WTC11 (cell line): ENCODE measurements around the gene LEF1. TPM values are rescaled to one million over a fixed set of nuclear protein-coding genes. Genes with fewer than 3 reads are reported as not detected.

Source experiments
- ATAC-seq: fragments of 200-7000 bp; cut with Tn5 transposase; 2 replicates; pipeline ENCODE4 v1.10.0; 2021; ENCODE audit warnings: mild to moderate bottlenecking, moderate library complexity
- CTCF ChIA-PET: fragments of 300-600 bp; sonication (Branson Sonifier 250); formaldehyde crosslinking; loops from one replicate; lab custom pipeline; 2021; ENCODE audit warnings: antibody characterized with exemption; lab: Charles Lee
- POLR2A ChIA-PET: fragments of 350-600 bp; sonication (Branson Sonifier 250); formaldehyde crosslinking; loops from one replicate; lab custom pipeline; 2021; ENCODE audit warnings: antibody characterized with exemption; lab: Charles Lee
- DNase-seq: peaks from one replicate; pipeline ENCODE4 v3.0.0; 2021; ENCODE audit warnings: low spot score
- H3K27ac Mint-ChIP-seq: 2 replicates; pipeline ENCODE4 v1.8.0; 2021; ENCODE audit warnings: mixed read lengths
- H3K27me3 Mint-ChIP-seq: 2 replicates; pipeline ENCODE4 v1.8.0; 2021; ENCODE audit warnings: low read depth, mild to moderate bottlenecking, moderate library complexity, mixed read lengths
- H3K36me3 Mint-ChIP-seq: 2 replicates; pipeline ENCODE4 v1.8.0; 2021; ENCODE audit warnings: mixed read lengths
- H3K4me1 Mint-ChIP-seq: 2 replicates; pipeline ENCODE4 v1.8.0; 2022; ENCODE audit warnings: mixed read lengths
- H3K4me3 Mint-ChIP-seq: 2 replicates; pipeline ENCODE4 v1.8.0; 2021; ENCODE audit warnings: mild to moderate bottlenecking, moderate library complexity, mixed read lengths
- H3K9me3 Mint-ChIP-seq: 2 replicates; pipeline ENCODE4 v1.8.0; 2021; ENCODE audit warnings: mixed read lengths
- ATF6 ChIP-seq: sonication (generic); formaldehyde crosslinking; IDR thresholded peaks from 2 replicates; pipeline ENCODE4 v1.8.1; 2023; ENCODE audit warnings: mild to moderate bottlenecking, missing genetic modification reagents
- ESRRA ChIP-seq: sonication (generic); formaldehyde crosslinking; IDR thresholded peaks from 2 replicates; pipeline ENCODE4 v1.8.1; 2022; ENCODE audit warnings: mild to moderate bottlenecking, missing genetic modification reagents, borderline replicate concordance
- GRHL2 ChIP-seq: fragments of 250-450 bp; sonication (Bioruptor Pico); IDR thresholded peaks from 2 replicates; pipeline ENCODE4 v1.8.0; 2022; ENCODE audit warnings: mild to moderate bottlenecking, moderate library complexity; ENCODE audit not compliant: insufficient replicate concordance, severe bottlenecking
- HMGA2 ChIP-seq: fragments of 250-450 bp; sonication (Bioruptor Pico); IDR thresholded peaks from 2 replicates; pipeline ENCODE4 v1.4.0; 2021; ENCODE audit warnings: mild to moderate bottlenecking, moderate library complexity
- HMGXB4 ChIP-seq: sonication (generic); formaldehyde crosslinking; IDR thresholded peaks from 2 replicates; pipeline ENCODE4 v1.8.1; 2023; ENCODE audit warnings: mild to moderate bottlenecking, moderate library complexity, missing genetic modification reagents
- IRF2 ChIP-seq: sonication (generic); formaldehyde crosslinking; IDR thresholded peaks from 2 replicates; pipeline ENCODE4 v1.8.0; 2022; ENCODE audit warnings: low read depth, missing genetic modification reagents, borderline replicate concordance
- JAZF1 ChIP-seq: fragments of 250-450 bp; sonication (Bioruptor Pico); IDR thresholded peaks from 2 replicates; pipeline ENCODE4 v1.9.0; 2021; ENCODE audit warnings: moderate library complexity, mild to moderate bottlenecking, inconsistent platforms
- NR1H2 ChIP-seq: sonication (generic); formaldehyde crosslinking; IDR thresholded peaks from 2 replicates; pipeline ENCODE4 v1.9.0; 2021; ENCODE audit warnings: mild to moderate bottlenecking, moderate library complexity, missing genetic modification reagents
- SMAD3 ChIP-seq: sonication (generic); formaldehyde crosslinking; IDR thresholded peaks from 2 replicates; pipeline ENCODE4 v1.8.0; 2022; ENCODE audit warnings: missing genetic modification reagents, mild to moderate bottlenecking, borderline replicate concordance
- ZBTB21 ChIP-seq: sonication (generic); formaldehyde crosslinking; IDR thresholded peaks from 2 replicates; pipeline ENCODE4 v1.8.1; 2023; ENCODE audit warnings: mild to moderate bottlenecking, missing genetic modification reagents, borderline replicate concordance
- ZNF219 ChIP-seq: sonication (generic); formaldehyde crosslinking; IDR thresholded peaks from 2 replicates; pipeline ENCODE4 v1.8.0; 2023; ENCODE audit warnings: missing genetic modification reagents, mild to moderate bottlenecking, borderline replicate concordance
- total RNA-seq: library from RNA; stranded (reverse); gene quantifications from 3 replicates; pipeline ENCODE4 v1.2.3, GENCODE V29; 2021
- TF ChIP-seq, protein P1 (sequence below): fragments of 200-600 bp; IDR thresholded peaks from 2 replicates; pipeline ENCODE4 v1.8.0; 2022; ENCODE audit warnings: antibody characterized with exemption
- TF ChIP-seq, protein P2 (sequence below): sonication (generic); formaldehyde crosslinking; IDR thresholded peaks from 2 replicates; pipeline ENCODE4 v1.8.1; 2023; ENCODE audit warnings: mild to moderate bottlenecking, missing genetic modification reagents, borderline replicate concordance
- TF ChIP-seq, protein P3 (sequence below): sonication (generic); formaldehyde crosslinking; IDR thresholded peaks from 2 replicates; pipeline ENCODE4 v1.8.0; 2022; ENCODE audit warnings: mild to moderate bottlenecking, missing genetic modification reagents

The LEF1 gene
- total RNA-seq, 1 experiment from 2014 or later, result 1.3 TPM

DNA sequence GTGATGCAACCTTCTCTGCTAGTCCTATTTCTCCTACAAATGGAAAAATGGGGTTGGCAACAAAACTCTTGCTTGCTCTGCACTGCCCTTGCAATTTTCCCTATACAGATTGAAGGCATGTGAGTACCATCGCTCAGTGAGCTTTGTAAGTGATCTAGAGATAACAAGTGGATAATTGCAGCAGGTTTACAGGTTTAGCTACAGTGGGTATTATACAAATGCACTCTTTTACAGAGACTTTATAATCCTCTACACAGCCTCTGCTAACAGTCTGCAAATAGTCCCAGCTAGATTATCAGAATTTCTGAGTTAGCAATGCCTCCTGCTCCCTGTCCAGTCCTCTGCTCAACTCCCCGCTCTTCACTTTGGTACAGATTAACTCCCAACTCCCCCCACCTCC, 11.1 kb downstream of the LEF1 start:
- Mint-ChIP-seq H3K27me3 (peaks cover 66% of the 10 kb centered on the region), H3K4me1 (peaks cover 27% of the 10 kb centered on the region), H3K27ac (no peak overlapping the region), H3K9me3 (no peaks in the 10 kb centered on the region), H3K36me3 (no peaks in the 10 kb centered on the region), H3K4me3 (no peak overlapping the region)
- ATAC-seq (no peak), DNase-seq (no peak)
- ChIA-PET POLR2A (interaction anchor here (0.6 kb wide), 1 partner anchor 79 kb away, joined by 3 read pairs; no protein-coding TSS in a partner anchor), CTCF (no interaction called here)
- TF ChIP-seq IRF2 (CRISPR knock-in tag), result no peak
- TF ChIP-seq ZBTB21, result no peak
- no peak for TF ChIP-seq ATF6 (CRISPR knock-in tag)
- TF ChIP-seq, all 79 proteins: peak for 0

DNA sequence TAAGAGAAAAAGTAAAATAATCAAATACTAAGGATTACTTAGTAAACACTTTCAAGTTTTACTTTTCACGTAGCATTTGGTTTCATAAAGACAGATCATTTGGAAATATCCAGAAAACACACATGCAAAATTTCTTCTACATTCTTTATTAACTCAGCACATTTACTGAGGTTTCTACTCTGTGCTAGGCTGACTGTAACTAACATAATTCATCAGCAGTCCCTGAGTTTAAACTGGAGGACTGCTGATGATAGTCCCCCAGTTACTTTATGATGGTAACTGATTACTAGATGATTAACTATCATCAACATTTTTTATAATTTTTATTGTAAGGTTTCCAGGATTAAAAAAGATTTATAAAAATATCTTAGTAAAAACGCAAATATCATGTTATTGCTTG, 12.3 kb downstream of the LEF1 start:
- no peaks in the 10 kb centered on the region for H3K9me3 Mint-ChIP-seq
- DNase-seq, result no peak
- CTCF ChIA-PET, result interaction anchor here (0.6 kb wide), 1 partner anchor 343 kb away, joined by 4 read pairs; no protein-coding TSS in a partner anchor

GRCh38 chr4:108155373-108155772, 13.4 kb downstream of the LEF1 start:
- POLR2A ChIA-PET, result interaction anchor here (1.7 kb wide), 1 partner anchor 13 kb away, joined by 5 read pairs; the partner anchor contains the start of gene LEF1
- H3K4me1 Mint-ChIP-seq, result peaks cover 16% of the 10 kb centered on the region
- no peak overlapping the region for H3K27ac Mint-ChIP-seq
- H3K27me3 Mint-ChIP-seq, result peaks cover 51% of the 10 kb centered on the region
- CTCF ChIA-PET, result interaction anchor here (0.6 to 1.5 kb wide), 9 partner anchors 11 to 417 kb away, joined by 3 to 6 read pairs (median 3); partner anchors contain the start of gene LEF1
- no peak for TF ChIP-seq SMAD3 (CRISPR knock-in tag)
- no peak overlapping the region for H3K4me3 Mint-ChIP-seq
- no peaks in the 10 kb centered on the region for H3K36me3 Mint-ChIP-seq
- DNase-seq (peak; percentile 55), ATAC-seq (peak; percentile 98)
- H3K9me3 Mint-ChIP-seq, result no peaks in the 10 kb centered on the region

More for the DNA sequence above, 12.3 kb downstream of the LEF1 start:
- TF ChIP-seq HMGXB4 (no peak), ESRRA (no peak), HMGA2 (CRISPR knock-in tag) (no peak), NR1H2 (CRISPR knock-in tag) (no peak)
- TF ChIP-seq, protein P1, sequence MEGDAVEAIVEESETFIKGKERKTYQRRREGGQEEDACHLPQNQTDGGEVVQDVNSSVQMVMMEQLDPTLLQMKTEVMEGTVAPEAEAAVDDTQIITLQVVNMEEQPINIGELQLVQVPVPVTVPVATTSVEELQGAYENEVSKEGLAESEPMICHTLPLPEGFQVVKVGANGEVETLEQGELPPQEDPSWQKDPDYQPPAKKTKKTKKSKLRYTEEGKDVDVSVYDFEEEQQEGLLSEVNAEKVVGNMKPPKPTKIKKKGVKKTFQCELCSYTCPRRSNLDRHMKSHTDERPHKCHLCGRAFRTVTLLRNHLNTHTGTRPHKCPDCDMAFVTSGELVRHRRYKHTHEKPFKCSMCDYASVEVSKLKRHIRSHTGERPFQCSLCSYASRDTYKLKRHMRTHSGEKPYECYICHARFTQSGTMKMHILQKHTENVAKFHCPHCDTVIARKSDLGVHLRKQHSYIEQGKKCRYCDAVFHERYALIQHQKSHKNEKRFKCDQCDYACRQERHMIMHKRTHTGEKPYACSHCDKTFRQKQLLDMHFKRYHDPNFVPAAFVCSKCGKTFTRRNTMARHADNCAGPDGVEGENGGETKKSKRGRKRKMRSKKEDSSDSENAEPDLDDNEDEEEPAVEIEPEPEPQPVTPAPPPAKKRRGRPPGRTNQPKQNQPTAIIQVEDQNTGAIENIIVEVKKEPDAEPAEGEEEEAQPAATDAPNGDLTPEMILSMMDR, result no peak
- no peak overlapping the region for H3K4me3 Mint-ChIP-seq
- POLR2A ChIA-PET, result no interaction called here
- H3K27ac Mint-ChIP-seq, result no peak overlapping the region
- H3K4me1 Mint-ChIP-seq, result peaks cover 26% of the 10 kb centered on the region
- no peak for ATAC-seq
- no peaks in the 10 kb centered on the region for H3K36me3 Mint-ChIP-seq
- peaks cover 61% of the 10 kb centered on the region for H3K27me3 Mint-ChIP-seq

DNA sequence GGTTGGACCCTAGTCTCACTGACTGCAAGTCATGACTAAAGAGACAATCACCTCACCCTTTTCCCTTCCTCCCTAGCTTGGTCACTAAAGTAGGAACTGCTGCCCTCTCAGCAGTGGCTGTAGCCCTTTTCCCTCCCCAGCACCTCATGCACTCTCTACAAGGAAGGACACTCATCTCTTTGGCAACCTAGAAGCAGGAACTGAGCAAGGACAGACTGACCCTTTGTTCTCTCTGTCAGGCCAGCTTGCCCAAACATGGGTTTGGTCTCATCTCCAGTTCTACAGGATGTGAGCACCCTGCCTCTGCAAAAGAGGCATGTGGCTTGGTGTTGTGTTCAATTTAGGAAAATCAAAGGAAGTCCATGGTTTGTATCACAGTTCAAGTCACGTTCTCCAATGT, 15.8 kb downstream of the LEF1 start:
- H3K9me3 Mint-ChIP-seq, result no peaks in the 10 kb centered on the region
- H3K27me3 Mint-ChIP-seq, result peaks cover 33% of the 10 kb centered on the region
- no peak overlapping the region for H3K27ac Mint-ChIP-seq
- no peak for DNase-seq
- CTCF ChIA-PET, result interaction anchor here (1.1 kb wide), 1 partner anchor 134 kb away, joined by 3 read pairs; no protein-coding TSS in a partner anchor
- no peaks in the 10 kb centered on the region for H3K36me3 Mint-ChIP-seq
- POLR2A ChIA-PET, result no interaction called here
- peaks cover 9% of the 10 kb centered on the region for H3K4me1 Mint-ChIP-seq
- ATAC-seq, result no peak
- no peak overlapping the region for H3K4me3 Mint-ChIP-seq
- TF ChIP-seq, protein P2, sequence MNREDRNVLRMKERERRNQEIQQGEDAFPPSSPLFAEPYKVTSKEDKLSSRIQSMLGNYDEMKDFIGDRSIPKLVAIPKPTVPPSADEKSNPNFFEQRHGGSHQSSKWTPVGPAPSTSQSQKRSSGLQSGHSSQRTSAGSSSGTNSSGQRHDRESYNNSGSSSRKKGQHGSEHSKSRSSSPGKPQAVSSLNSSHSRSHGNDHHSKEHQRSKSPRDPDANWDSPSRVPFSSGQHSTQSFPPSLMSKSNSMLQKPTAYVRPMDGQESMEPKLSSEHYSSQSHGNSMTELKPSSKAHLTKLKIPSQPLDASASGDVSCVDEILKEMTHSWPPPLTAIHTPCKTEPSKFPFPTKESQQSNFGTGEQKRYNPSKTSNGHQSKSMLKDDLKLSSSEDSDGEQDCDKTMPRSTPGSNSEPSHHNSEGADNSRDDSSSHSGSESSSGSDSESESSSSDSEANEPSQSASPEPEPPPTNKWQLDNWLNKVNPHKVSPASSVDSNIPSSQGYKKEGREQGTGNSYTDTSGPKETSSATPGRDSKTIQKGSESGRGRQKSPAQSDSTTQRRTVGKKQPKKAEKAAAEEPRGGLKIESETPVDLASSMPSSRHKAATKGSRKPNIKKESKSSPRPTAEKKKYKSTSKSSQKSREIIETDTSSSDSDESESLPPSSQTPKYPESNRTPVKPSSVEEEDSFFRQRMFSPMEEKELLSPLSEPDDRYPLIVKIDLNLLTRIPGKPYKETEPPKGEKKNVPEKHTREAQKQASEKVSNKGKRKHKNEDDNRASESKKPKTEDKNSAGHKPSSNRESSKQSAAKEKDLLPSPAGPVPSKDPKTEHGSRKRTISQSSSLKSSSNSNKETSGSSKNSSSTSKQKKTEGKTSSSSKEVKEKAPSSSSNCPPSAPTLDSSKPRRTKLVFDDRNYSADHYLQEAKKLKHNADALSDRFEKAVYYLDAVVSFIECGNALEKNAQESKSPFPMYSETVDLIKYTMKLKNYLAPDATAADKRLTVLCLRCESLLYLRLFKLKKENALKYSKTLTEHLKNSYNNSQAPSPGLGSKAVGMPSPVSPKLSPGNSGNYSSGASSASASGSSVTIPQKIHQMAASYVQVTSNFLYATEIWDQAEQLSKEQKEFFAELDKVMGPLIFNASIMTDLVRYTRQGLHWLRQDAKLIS (CRISPR knock-in tag), result no peak
- TF ChIP-seq JAZF1 (CRISPR knock-in tag), result no peak
- no peak for TF ChIP-seq ZNF219 (CRISPR knock-in tag)
- TF ChIP-seq GRHL2 (CRISPR knock-in tag), result no peak
- TF ChIP-seq, protein P3, sequence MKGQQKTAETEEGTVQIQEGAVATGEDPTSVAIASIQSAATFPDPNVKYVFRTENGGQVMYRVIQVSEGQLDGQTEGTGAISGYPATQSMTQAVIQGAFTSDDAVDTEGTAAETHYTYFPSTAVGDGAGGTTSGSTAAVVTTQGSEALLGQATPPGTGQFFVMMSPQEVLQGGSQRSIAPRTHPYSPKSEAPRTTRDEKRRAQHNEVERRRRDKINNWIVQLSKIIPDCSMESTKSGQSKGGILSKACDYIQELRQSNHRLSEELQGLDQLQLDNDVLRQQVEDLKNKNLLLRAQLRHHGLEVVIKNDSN (CRISPR knock-in tag), result no peak
